ENCODE data around the gene SCGB3A1. TPM values are rescaled to one million over a fixed set of nuclear protein-coding genes. Genes with fewer than 3 reads are reported as not detected.

SCGB3A1 gene
- 1 to 10 TPM in 5 of 12 donors, under 1 TPM in 5, not detected in 2; 0.71 to 2.1 (median 1.0) TPM for polyA plus RNA-seq (ENCODE audit: insufficient read length in 12 of 12)
- long read RNA-seq, donor 1: 0 reads
- long read RNA-seq, donor 2, partial matches to known transcripts: 0 of 1 reads
- long read RNA-seq, donor 2, other reads (novel, unspliced or antisense): 0 of 1 reads
- long read RNA-seq, donor 3, partial matches to known transcripts: 0 of 1 reads
- long read RNA-seq, donor 3, other reads (novel, unspliced or antisense): 0 of 1 reads
- long read RNA-seq, donor 4: 0 reads
- long read RNA-seq, donor 5, partial matches to known transcripts: 0 of 5 reads
- long read RNA-seq, donor 5, other reads (novel, unspliced or antisense): 0 of 5 reads
- long read RNA-seq, donor 6, partial matches to known transcripts: 0 of 2 reads
- long read RNA-seq, donor 6, other reads (novel, unspliced or antisense): 0 of 2 reads
- long read RNA-seq, donor 7: 0 reads
- long read RNA-seq, donor 8, partial matches to known transcripts: 0 of 1 reads
- long read RNA-seq, donor 8, other reads (novel, unspliced or antisense): 0 of 1 reads
- long read RNA-seq, donor 9, partial matches to known transcripts: 0 of 1 reads
- long read RNA-seq, donor 9, other reads (novel, unspliced or antisense): 0 of 1 reads
- long read RNA-seq, donor 10, partial matches to known transcripts: 0 of 1 reads
- long read RNA-seq, donor 10, other reads (novel, unspliced or antisense): 0 of 1 reads
- long read RNA-seq, donor 11: 0 reads

- no peak for DNase-seq
Observed at GRCh38 chr5:180591311-180591887, at the start of gene SCGB3A1. SCGB3A1 (minus strand) TSS chr5:180591499; CDS start chr5:180591462, 37 bp downstream.

- DNase-seq: no peak
Observed at GRCh38 chr5:180640611-180640860, 49.2 kb upstream of the SCGB3A1 start.

GRCh38 chr5:180639741-180640610, 48.7 kb upstream of the SCGB3A1 start:
- DNase-seq: no peak

- DNase-seq: no peak
Observed at GRCh38 chr5:180639287-180639686, 48.0 kb upstream of the SCGB3A1 start.

GRCh38 chr5:180637962-180638680, 46.8 kb upstream of the SCGB3A1 start:
- DNase-seq: no peak

- DNase-seq: no peak
Observed at GRCh38 chr5:180636403-180637075, 45.2 kb upstream of the SCGB3A1 start.

GRCh38 chr5:180636016-180636402, 44.7 kb upstream of the SCGB3A1 start:
- no peak for DNase-seq

GRCh38 chr5:180633283-180634177, 42.2 kb upstream of the SCGB3A1 start:
- no peak for DNase-seq

GRCh38 chr5:180632768-180633167, 41.5 kb upstream of the SCGB3A1 start:
- DNase-seq: no peak

- DNase-seq: no peak
Observed at GRCh38 chr5:180631549-180632383, 40.5 kb upstream of the SCGB3A1 start.

- DNase-seq: no peak
Observed at GRCh38 chr5:180630426-180630825, 39.1 kb upstream of the SCGB3A1 start.

GRCh38 chr5:180629831-180630382, 38.6 kb upstream of the SCGB3A1 start:
- DNase-seq: no peak

GRCh38 chr5:180628827-180629750, 37.8 kb upstream of the SCGB3A1 start:
- no peak for DNase-seq

- DNase-seq: no peak
Observed at GRCh38 chr5:180628211-180628610, 36.9 kb upstream of the SCGB3A1 start.

GRCh38 chr5:180627386-180628120, 36.3 kb upstream of the SCGB3A1 start:
- no peak for DNase-seq

- DNase-seq: no peak
Observed at GRCh38 chr5:180626661-180627385, 35.5 kb upstream of the SCGB3A1 start.

Measured in muscle of arm (tissue), 14 donors.